GM21381 (cell line): Measurements from ENCODE around the gene FBXO27.
"Not testable (repeated sequence)": the region's sequence is repeated elsewhere in the genome, so short reads cannot be mapped to it uniquely, and the experiment has no call there.

Experiments
- ATAC-seq: cut with Tn5 transposase; IDR thresholded peaks from one replicate; pipeline ENCODE4 v1.9.1; 2021; ENCODE audit warnings: mild to moderate bottlenecking, moderate library complexity; ENCODE audit not compliant: unreplicated experiment

Gene FBXO27

GRCh38 chr19:39032063-39032918 lies at the start of gene FBXO27:
FBXO27 (minus strand) TSS chr19:39032549; CDS start chr19:39032227, 322 bp downstream.
- no peak for ATAC-seq

- no peak for ATAC-seq
These were observed 48.1 kb upstream of the FBXO27 start for GRCh38 chr19:39080431-39080830.

- ATAC-seq = no peak
These were observed 46.3 kb upstream of the FBXO27 start for GRCh38 chr19:39078436-39079200.

GRCh38 chr19:39077323-39077722 lies 45.0 kb upstream of the FBXO27 start:
- no peak for ATAC-seq

- ATAC-seq = no peak
These were observed 42.6 kb upstream of the FBXO27 start for GRCh38 chr19:39074942-39075341.

- ATAC-seq = no peak
These were observed 41.9 kb upstream of the FBXO27 start for GRCh38 chr19:39074205-39074692.

GRCh38 chr19:39070888-39071287 lies 38.5 kb upstream of the FBXO27 start:
- ATAC-seq = no peak

GRCh38 chr19:39068259-39068658 lies 35.9 kb upstream of the FBXO27 start:
- not testable (repeated sequence) for ATAC-seq

GRCh38 chr19:39067104-39067503 lies 34.8 kb upstream of the FBXO27 start:
- no peak for ATAC-seq

- ATAC-seq = no peak
These were observed 33.6 kb upstream of the FBXO27 start for GRCh38 chr19:39065928-39066327.

GRCh38 chr19:39064405-39064804 lies 32.1 kb upstream of the FBXO27 start:
- ATAC-seq = no peak

- no peak for ATAC-seq
These were observed 27.8 kb upstream of the FBXO27 start for GRCh38 chr19:39060171-39060570.

- no peak for ATAC-seq
These were observed 27.0 kb upstream of the FBXO27 start for GRCh38 chr19:39059302-39059701.

- ATAC-seq = no peak
These were observed 25.3 kb upstream of the FBXO27 start for GRCh38 chr19:39057615-39058014.

- no peak for ATAC-seq
These were observed 21.7 kb upstream of the FBXO27 start for GRCh38 chr19:39054091-39054470.

GRCh38 chr19:39053276-39054090 lies 21.1 kb upstream of the FBXO27 start:
- no peak for ATAC-seq

- ATAC-seq = no peak
These were observed 20.5 kb upstream of the FBXO27 start for GRCh38 chr19:39052846-39053245.

GRCh38 chr19:39052243-39052746 lies 19.9 kb upstream of the FBXO27 start:
- no peak for ATAC-seq

GRCh38 chr19:39047073-39047472 lies 14.7 kb upstream of the FBXO27 start:
- ATAC-seq = no peak

- ATAC-seq = no peak
These were observed 13.9 kb upstream of the FBXO27 start for GRCh38 chr19:39046037-39046821.
